RWPE1 (cell line): ENCODE measurements around the gene N4BP3.

ENCODE experiments used
- CTCF ChIA-PET: fragments of 350-600 bp; sonication (Branson Sonifier 250); formaldehyde crosslinking; extraction: SDS; loops from one replicate; lab custom pipeline; 2021; lab: Yijun Ruan, JAX
- POLR2A ChIA-PET: fragments of 400-600 bp; formaldehyde crosslinking; extraction: SDS; loops from one replicate; lab custom pipeline; 2020; ENCODE audit warnings: antibody characterized with exemption; ENCODE audit not compliant: low non-redundant PET; lab: Yijun Ruan, JAX
- DNase-seq: peaks from one replicate; pipeline ENCODE4 v3.0.0; 2012; ENCODE audit warnings: low spot score
- H3K27ac ChIP-seq: fragments of 450-650 bp; 2 replicates; pipeline ENCODE4 v1.5.1; 2017
- TF ChIP-seq, protein P1 (sequence below): fragments of 450-650 bp; conservative IDR thresholded peaks from 2 replicates; pipeline ENCODE4 v1.5.1; 2017; ENCODE audit warnings: low read depth, mild to moderate bottlenecking

The N4BP3 gene, protein sequence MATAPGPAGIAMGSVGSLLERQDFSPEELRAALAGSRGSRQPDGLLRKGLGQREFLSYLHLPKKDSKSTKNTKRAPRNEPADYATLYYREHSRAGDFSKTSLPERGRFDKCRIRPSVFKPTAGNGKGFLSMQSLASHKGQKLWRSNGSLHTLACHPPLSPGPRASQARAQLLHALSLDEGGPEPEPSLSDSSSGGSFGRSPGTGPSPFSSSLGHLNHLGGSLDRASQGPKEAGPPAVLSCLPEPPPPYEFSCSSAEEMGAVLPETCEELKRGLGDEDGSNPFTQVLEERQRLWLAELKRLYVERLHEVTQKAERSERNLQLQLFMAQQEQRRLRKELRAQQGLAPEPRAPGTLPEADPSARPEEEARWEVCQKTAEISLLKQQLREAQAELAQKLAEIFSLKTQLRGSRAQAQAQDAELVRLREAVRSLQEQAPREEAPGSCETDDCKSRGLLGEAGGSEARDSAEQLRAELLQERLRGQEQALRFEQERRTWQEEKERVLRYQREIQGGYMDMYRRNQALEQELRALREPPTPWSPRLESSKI

DNA sequence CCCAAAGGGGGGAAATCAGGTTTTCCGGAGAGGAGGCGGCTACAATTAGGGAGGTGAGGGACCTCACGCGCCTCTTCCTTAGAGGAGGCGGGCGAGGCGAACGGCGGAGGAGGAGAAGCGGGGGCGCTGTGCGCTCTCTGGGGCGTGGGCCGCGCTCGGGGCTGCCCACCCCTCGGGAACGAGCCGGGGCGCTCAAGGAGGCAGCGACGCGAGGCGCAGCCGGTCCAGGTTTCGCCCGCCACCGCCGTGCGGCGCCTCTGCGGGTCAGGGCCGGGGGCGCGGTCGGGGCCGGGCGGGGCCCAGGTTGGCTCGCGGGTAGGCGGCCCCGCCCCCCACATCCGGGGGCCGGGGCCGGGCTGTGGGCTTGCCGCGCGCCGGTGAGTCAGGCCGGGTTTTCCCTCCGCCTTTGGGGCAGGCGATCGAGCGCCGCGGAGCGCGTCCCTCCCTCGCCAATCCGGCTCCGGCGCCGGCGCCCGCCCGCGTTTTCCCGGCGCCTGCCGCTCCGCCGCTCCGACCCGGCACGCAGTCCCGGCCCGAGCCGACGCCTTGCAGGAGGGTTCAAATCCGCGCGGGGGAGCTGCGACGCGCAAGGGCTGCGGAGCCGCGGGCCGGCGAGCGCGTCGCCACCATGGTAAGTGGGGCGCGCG lies at the start of gene N4BP3:
Gene N4BP3, plus strand, starts transcription at position 392 of the 647 bp plus-strand sequence. CDS start 6,052 bp downstream, outside the sequence.
- ChIA-PET POLR2A (interaction anchor here (1.5 kb wide), 1 partner anchor 11 kb away, joined by 13 read pairs; no protein-coding TSS in a partner anchor), CTCF (interaction anchor here (0.8 to 1.2 kb wide), 2 partner anchors 37 kb away, joined by 3 to 5 read pairs; no protein-coding TSS in a partner anchor)
- TF ChIP-seq, protein P1, sequence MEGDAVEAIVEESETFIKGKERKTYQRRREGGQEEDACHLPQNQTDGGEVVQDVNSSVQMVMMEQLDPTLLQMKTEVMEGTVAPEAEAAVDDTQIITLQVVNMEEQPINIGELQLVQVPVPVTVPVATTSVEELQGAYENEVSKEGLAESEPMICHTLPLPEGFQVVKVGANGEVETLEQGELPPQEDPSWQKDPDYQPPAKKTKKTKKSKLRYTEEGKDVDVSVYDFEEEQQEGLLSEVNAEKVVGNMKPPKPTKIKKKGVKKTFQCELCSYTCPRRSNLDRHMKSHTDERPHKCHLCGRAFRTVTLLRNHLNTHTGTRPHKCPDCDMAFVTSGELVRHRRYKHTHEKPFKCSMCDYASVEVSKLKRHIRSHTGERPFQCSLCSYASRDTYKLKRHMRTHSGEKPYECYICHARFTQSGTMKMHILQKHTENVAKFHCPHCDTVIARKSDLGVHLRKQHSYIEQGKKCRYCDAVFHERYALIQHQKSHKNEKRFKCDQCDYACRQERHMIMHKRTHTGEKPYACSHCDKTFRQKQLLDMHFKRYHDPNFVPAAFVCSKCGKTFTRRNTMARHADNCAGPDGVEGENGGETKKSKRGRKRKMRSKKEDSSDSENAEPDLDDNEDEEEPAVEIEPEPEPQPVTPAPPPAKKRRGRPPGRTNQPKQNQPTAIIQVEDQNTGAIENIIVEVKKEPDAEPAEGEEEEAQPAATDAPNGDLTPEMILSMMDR = no peak; the same call in 1 of the 2 replicates
- H3K27ac ChIP-seq = peak within 1 kb of the TSS; percentile 74
- DNase-seq = peak; percentile 91

DNA sequence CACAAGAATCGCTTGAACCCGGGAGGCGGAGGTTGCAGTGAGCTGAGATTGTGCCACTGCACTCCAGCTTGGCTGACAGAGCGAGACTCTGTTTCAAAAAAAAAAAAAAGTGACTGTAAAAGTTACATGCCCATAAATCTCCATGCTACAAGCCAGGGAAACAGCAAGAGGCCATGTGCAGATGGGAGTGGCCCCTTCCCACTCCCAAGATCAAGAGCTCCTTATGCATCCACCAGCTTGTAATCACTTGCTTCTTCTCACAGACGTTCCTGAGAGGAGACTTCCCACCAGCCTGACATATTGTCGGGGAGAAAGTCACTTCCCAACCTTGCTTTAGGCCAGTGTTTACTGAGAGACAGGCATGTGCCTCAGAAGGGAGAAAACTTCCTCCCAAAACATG lies 45.6 kb upstream of the N4BP3 start:
- ChIA-PET CTCF (interaction anchor here (0.6 to 2.1 kb wide), 3 partner anchors 8 to 701 kb away, joined by 3 to 9 read pairs (median 5); no protein-coding TSS in a partner anchor), POLR2A (no interaction called here)
- TF ChIP-seq, protein P1 = no peak
- no peak overlapping the region for H3K27ac ChIP-seq
- no peak for DNase-seq

DNA sequence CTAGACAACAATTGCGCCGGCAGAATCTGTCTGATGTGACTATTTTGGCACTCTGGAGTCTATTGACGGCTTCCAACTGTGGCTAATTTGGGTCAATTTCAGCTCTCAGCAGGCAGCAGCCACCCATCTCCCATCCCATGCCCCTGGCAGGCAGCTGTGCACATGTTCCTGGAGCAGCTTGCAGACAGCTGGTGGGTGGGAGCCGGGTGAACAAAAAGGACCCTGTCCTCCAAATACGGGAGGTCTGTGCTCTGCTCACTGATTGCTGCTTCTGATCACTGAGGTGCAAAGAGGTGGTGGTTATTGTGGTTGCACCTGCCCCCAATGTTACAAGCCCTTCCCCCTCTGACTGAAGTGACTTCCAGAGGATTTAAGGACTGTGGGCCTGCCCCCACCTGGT lies 45.0 kb upstream of the N4BP3 start:
- ChIA-PET CTCF (interaction anchor here (0.7 to 2.1 kb wide), 2 partner anchors 7 to 9 kb away, joined by 5 to 9 read pairs; no protein-coding TSS in a partner anchor), POLR2A (no interaction called here)
- TF ChIP-seq, protein P1 = no peak
- DNase-seq = no peak
- H3K27ac ChIP-seq = no peak overlapping the region

DNA sequence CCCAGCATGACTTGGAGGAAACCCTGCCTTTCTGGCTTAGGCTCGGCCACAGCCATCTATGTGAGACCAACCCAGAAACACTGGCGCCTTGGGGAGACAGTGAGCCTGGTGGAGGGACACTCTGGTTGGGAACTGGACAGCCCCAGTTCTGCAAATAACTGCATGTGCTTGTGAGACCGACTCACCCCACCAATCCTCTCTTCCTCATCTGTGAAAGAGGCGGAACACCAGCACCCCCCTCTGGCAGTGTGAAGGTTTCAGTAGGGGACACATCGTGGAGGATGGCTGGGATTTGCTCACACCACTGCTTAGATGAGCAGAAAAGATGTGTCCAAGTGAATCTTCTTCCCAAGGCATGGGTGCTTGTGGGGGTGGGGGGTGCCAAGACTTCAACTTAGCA lies 43.4 kb upstream of the N4BP3 start:
- TF ChIP-seq, protein P1 = no peak
- CTCF ChIA-PET = no interaction called here
- POLR2A ChIA-PET = no interaction called here
- DNase-seq = no peak
- no peak overlapping the region for H3K27ac ChIP-seq

DNA sequence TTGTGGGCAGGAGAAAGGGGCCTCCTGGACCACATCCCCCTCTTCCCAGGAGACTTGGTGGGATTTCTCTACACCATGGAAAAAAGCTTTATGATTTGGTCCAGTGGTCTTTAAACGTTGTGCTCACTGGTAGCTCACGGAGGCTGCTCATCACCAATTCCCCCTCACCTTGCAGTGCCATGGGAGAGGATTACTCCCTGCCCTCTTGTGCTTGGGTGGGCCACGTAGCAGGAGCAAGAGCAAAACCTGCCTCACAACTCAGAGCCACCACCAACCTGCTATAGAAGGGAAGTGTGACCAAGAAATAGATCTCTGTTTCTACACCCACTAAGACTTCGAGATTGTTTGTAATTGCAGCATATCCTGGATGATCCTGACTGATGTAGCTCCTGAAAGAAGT lies 42.2 kb upstream of the N4BP3 start:
- CTCF ChIA-PET = interaction anchor here (0.6 to 1.2 kb wide), 3 partner anchors 75 to 1666 kb away, joined by 3 read pairs; no protein-coding TSS in a partner anchor
- H3K27ac ChIP-seq = no peak overlapping the region
- DNase-seq = no peak
- TF ChIP-seq, protein P1 = no peak
- POLR2A ChIA-PET = no interaction called here

DNA sequence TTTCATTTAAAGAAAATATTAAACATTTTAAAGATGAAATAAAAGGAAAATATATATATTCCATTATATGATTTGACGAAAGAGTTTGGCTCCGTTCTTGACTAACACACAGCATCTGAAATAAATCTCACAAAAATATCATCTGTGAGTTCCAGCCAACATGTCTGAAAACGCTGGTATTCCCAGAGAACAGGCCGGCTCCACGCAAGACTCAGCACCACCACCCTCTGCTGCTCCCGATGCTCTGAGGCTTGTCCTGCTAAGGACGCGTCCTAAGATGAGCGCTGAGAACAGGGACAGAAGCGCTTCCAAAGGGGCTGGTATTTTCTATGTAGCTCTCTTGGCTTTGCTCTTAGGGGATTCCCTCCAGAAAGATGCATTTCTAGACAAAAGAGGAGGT lies 40.6 kb upstream of the N4BP3 start:
- TF ChIP-seq, protein P1 = no peak
- H3K27ac ChIP-seq = no peak overlapping the region
- ChIA-PET POLR2A (no interaction called here), CTCF (interaction anchor here (0.6 kb wide), 1 partner anchor 77 kb away, joined by 5 read pairs; no protein-coding TSS in a partner anchor)
- no peak for DNase-seq
